HEK293 (cell line): Measurements from ENCODE around the gene PIK3R1.

ENCODE experiments used
- GLI2 ChIP-seq: fragments of 450-650 bp; formaldehyde crosslinking; IDR thresholded peaks from 2 replicates; pipeline ENCODE4; 2017; ENCODE audit warnings: missing biosample characterization, missing genetic modification characterization, low read depth, borderline replicate concordance
- HOXC10 ChIP-seq: sonication (generic); formaldehyde crosslinking; IDR thresholded peaks from 2 replicates; pipeline ENCODE4 v1.8.1; 2023; ENCODE audit warnings: mild to moderate bottlenecking, missing genetic modification reagents
- MYNN ChIP-seq: fragments of 450-650 bp; formaldehyde crosslinking; IDR thresholded peaks from 2 replicates; pipeline ENCODE4 v1.5.1; 2016; ENCODE audit warnings: missing biosample characterization, missing genetic modification characterization, borderline replicate concordance
- MZF1 ChIP-seq: fragments of 450-650 bp; formaldehyde crosslinking; IDR thresholded peaks from 2 replicates; pipeline ENCODE4 v1.5.1; 2017; ENCODE audit warnings: missing biosample characterization, missing genetic modification characterization, borderline replicate concordance
- OSR2 ChIP-seq: fragments of 450-650 bp; formaldehyde crosslinking; IDR thresholded peaks from 2 replicates; pipeline ENCODE4 v1.5.1; 2016; ENCODE audit warnings: missing biosample characterization, missing genetic modification characterization
- YY2 ChIP-seq: fragments of 450-650 bp; formaldehyde crosslinking; IDR thresholded peaks from 2 replicates; pipeline ENCODE4 v1.5.1; 2016; ENCODE audit warnings: missing biosample characterization, missing genetic modification characterization
- ZBTB20 ChIP-seq: fragments of 450-650 bp; formaldehyde crosslinking; IDR thresholded peaks from 2 replicates; pipeline ENCODE4 v1.5.1; 2016; ENCODE audit warnings: missing biosample characterization, missing genetic modification characterization
- ZBTB21 ChIP-seq: fragments of 450-650 bp; formaldehyde crosslinking; IDR thresholded peaks from 2 replicates; pipeline ENCODE4 v1.5.1; 2017; ENCODE audit warnings: missing biosample characterization, missing genetic modification characterization
- ZFP41 ChIP-seq: fragments of 450-650 bp; formaldehyde crosslinking; IDR thresholded peaks from 2 replicates; pipeline ENCODE4 v1.5.1; 2016; ENCODE audit warnings: missing biosample characterization, missing genetic modification characterization, borderline replicate concordance
- ZNF184 ChIP-seq: fragments of 450-650 bp; IDR thresholded peaks from 2 replicates; pipeline ENCODE4 v1.5.1; 2018; ENCODE audit warnings: missing biosample characterization, mild to moderate bottlenecking, missing genetic modification characterization
- ZNF211 ChIP-seq: fragments of 450-650 bp; formaldehyde crosslinking; IDR thresholded peaks from 2 replicates; pipeline ENCODE4 v1.5.1; 2016; ENCODE audit warnings: low read depth, missing biosample characterization, missing genetic modification characterization
- ZNF292 ChIP-seq: fragments of 450-650 bp; formaldehyde crosslinking; IDR thresholded peaks from 2 replicates; pipeline ENCODE4 v1.5.1; 2016; ENCODE audit warnings: low read depth, missing biosample characterization, missing genetic modification characterization, borderline replicate concordance
- ZNF324 ChIP-seq: fragments of 450-650 bp; formaldehyde crosslinking; IDR thresholded peaks from 2 replicates; pipeline ENCODE4 v1.5.1; 2016; ENCODE audit warnings: missing biosample characterization, missing genetic modification characterization
- ZNF366 ChIP-seq: fragments of 450-650 bp; formaldehyde crosslinking; conservative IDR thresholded peaks from 2 replicates; pipeline ENCODE4 v1.5.1; 2016; ENCODE audit warnings: missing biosample characterization, missing genetic modification characterization
- ZNF510 ChIP-seq: fragments of 450-650 bp; formaldehyde crosslinking; IDR thresholded peaks from 2 replicates; pipeline ENCODE4 v1.5.1; 2018; ENCODE audit warnings: mild to moderate bottlenecking, missing genetic modification characterization, missing biosample characterization; ENCODE audit not compliant: insufficient replicate concordance
- ZNF558 ChIP-seq: fragments of 450-650 bp; formaldehyde crosslinking; IDR thresholded peaks from 2 replicates; pipeline ENCODE4 v1.5.1; 2016; ENCODE audit warnings: missing biosample characterization, missing genetic modification characterization
- ZNF623 ChIP-seq: fragments of 450-650 bp; formaldehyde crosslinking; IDR thresholded peaks from 2 replicates; pipeline ENCODE4 v1.5.1; 2016; ENCODE audit warnings: missing biosample characterization, missing genetic modification characterization
- ZNF624 ChIP-seq: fragments of 450-650 bp; formaldehyde crosslinking; IDR thresholded peaks from 2 replicates; pipeline ENCODE4 v1.5.1; 2017; ENCODE audit warnings: missing biosample characterization, missing genetic modification characterization
- ZNF76 ChIP-seq: fragments of 450-650 bp; formaldehyde crosslinking; IDR thresholded peaks from 2 replicates; pipeline ENCODE4; 2016; ENCODE audit warnings: low read depth, missing biosample characterization, missing genetic modification characterization, borderline replicate concordance
- ZNF830 ChIP-seq: fragments of 450-650 bp; IDR thresholded peaks from 2 replicates; pipeline ENCODE4 v1.5.0; 2018; ENCODE audit warnings: missing biosample characterization, missing genetic modification characterization, low read depth, mild to moderate bottlenecking, moderate library complexity
- ZNF837 ChIP-seq: fragments of 450-650 bp; formaldehyde crosslinking; IDR thresholded peaks from 2 replicates; pipeline ENCODE4 v1.5.1; 2016; ENCODE audit warnings: missing biosample characterization, missing genetic modification characterization
- TF ChIP-seq, protein P1 (sequence below): fragments of 450-650 bp; formaldehyde crosslinking; IDR thresholded peaks from 2 replicates; pipeline ENCODE4 v1.5.1; 2016; ENCODE audit warnings: missing biosample characterization, missing genetic modification characterization
- TF ChIP-seq, protein P2 (sequence below): fragments of 450-650 bp; IDR thresholded peaks from 2 replicates; pipeline ENCODE4 v1.5.1; 2018; ENCODE audit warnings: missing biosample characterization, mild to moderate bottlenecking, missing genetic modification characterization
- TF ChIP-seq, protein P3 (sequence below): fragments of 450-650 bp; formaldehyde crosslinking; IDR thresholded peaks from 2 replicates; pipeline ENCODE4 v1.5.1; 2016; ENCODE audit warnings: missing biosample characterization, missing genetic modification characterization
- TF ChIP-seq, protein P4 (sequence below): fragments of 450-650 bp; formaldehyde crosslinking; IDR thresholded peaks from 2 replicates; pipeline ENCODE4 v1.5.1; 2017; ENCODE audit warnings: missing biosample characterization, missing genetic modification characterization
- TF ChIP-seq, protein P5 (sequence below): fragments of 450-650 bp; formaldehyde crosslinking; conservative IDR thresholded peaks from 2 replicates; pipeline ENCODE4 v1.5.1; 2016; ENCODE audit warnings: low read depth, missing biosample characterization, missing genetic modification characterization
- TF ChIP-seq, protein P6 (sequence below): fragments of 450-650 bp; formaldehyde crosslinking; IDR thresholded peaks from 2 replicates; pipeline ENCODE4 v1.5.1; 2016; ENCODE audit warnings: missing biosample characterization, missing genetic modification characterization
- TF ChIP-seq, protein P7 (sequence below): fragments of 450-650 bp; formaldehyde crosslinking; IDR thresholded peaks from 2 replicates; pipeline ENCODE4 v1.5.1; 2017; ENCODE audit warnings: missing biosample characterization, missing genetic modification characterization

The PIK3R1 gene

DNA sequence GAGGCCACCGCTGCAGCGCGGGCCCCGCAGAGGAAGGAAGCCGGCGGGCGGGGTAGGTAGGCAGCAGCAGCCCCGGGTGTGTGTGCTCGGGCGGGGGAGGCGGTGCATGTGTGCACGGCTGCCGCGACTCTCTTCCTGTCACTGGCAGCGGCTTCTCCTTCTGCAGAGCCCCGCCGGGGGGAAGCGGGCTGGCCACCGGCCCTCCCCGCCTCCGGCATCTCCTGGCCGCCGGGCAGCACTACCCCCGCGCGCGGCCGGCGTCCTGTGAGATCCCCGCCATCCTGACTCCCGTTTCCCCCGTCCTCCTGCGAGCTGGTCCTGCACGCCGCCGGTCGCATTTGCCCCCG lies 315 bp downstream of the PIK3R1 start (continued):
- TF ChIP-seq, protein P1, sequence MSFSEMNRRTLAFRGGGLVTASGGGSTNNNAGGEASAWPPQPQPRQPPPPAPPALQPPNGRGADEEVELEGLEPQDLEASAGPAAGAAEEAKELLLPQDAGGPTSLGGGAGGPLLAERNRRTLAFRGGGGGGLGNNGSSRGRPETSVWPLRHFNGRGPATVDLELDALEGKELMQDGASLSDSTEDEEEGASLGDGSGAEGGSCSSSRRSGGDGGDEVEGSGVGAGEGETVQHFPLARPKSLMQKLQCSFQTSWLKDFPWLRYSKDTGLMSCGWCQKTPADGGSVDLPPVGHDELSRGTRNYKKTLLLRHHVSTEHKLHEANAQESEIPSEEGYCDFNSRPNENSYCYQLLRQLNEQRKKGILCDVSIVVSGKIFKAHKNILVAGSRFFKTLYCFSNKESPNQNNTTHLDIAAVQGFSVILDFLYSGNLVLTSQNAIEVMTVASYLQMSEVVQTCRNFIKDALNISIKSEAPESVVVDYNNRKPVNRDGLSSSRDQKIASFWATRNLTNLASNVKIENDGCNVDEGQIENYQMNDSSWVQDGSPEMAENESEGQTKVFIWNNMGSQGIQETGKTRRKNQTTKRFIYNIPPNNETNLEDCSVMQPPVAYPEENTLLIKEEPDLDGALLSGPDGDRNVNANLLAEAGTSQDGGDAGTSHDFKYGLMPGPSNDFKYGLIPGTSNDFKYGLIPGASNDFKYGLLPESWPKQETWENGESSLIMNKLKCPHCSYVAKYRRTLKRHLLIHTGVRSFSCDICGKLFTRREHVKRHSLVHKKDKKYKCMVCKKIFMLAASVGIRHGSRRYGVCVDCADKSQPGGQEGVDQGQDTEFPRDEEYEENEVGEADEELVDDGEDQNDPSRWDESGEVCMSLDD (tag by site-specific recombination): 0 out of 2 replicates have a peak, but pooled peaks have one; percentile 56
- no peak for TF ChIP-seq ZNF624 (tag by site-specific recombination)
- no peak for TF ChIP-seq HOXC10 (CRISPR knock-in tag)
- TF ChIP-seq, protein P2, sequence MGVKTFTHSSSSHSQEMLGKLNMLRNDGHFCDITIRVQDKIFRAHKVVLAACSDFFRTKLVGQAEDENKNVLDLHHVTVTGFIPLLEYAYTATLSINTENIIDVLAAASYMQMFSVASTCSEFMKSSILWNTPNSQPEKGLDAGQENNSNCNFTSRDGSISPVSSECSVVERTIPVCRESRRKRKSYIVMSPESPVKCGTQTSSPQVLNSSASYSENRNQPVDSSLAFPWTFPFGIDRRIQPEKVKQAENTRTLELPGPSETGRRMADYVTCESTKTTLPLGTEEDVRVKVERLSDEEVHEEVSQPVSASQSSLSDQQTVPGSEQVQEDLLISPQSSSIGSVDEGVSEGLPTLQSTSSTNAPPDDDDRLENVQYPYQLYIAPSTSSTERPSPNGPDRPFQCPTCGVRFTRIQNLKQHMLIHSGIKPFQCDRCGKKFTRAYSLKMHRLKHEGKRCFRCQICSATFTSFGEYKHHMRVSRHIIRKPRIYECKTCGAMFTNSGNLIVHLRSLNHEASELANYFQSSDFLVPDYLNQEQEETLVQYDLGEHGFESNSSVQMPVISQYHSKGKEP (tag by site-specific recombination): no peak
- no peak for TF ChIP-seq ZNF211 (tag by site-specific recombination)
- no peak for TF ChIP-seq ZBTB20 (tag by site-specific recombination)
- no peak for TF ChIP-seq ZNF510 (tag by site-specific recombination)
- no peak for TF ChIP-seq YY2 (tag by site-specific recombination)
- TF ChIP-seq ZNF830 (tag by site-specific recombination): no peak
- TF ChIP-seq ZNF324: no peak
- TF ChIP-seq MZF1 (tag by site-specific recombination): no peak
- no peak for TF ChIP-seq ZBTB21
- TF ChIP-seq ZNF76 (tag by site-specific recombination): no peak
- TF ChIP-seq, protein P3, sequence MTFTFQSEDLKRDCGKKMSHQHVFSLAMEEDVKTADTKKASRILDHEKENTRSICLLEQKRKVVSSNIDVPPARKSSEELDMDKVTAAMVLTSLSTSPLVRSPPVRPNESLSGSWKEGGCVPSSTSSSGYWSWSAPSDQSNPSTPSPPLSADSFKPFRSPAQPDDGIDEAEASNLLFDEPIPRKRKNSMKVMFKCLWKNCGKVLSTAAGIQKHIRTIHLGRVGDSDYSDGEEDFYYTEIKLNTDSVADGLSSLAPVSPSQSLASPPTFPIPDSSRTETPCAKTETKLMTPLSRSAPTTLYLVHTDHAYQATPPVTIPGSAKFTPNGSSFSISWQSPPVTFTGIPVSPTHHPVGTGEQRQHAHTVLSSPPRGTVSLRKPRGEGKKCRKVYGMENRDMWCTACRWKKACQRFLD (tag by site-specific recombination): no peak
- TF ChIP-seq GLI2: no peak
- TF ChIP-seq, protein P4, sequence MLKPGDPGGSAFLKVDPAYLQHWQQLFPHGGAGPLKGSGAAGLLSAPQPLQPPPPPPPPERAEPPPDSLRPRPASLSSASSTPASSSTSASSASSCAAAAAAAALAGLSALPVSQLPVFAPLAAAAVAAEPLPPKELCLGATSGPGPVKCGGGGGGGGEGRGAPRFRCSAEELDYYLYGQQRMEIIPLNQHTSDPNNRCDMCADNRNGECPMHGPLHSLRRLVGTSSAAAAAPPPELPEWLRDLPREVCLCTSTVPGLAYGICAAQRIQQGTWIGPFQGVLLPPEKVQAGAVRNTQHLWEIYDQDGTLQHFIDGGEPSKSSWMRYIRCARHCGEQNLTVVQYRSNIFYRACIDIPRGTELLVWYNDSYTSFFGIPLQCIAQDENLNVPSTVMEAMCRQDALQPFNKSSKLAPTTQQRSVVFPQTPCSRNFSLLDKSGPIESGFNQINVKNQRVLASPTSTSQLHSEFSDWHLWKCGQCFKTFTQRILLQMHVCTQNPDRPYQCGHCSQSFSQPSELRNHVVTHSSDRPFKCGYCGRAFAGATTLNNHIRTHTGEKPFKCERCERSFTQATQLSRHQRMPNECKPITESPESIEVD (tag by site-specific recombination): no peak
- TF ChIP-seq ZNF366 (tag by site-specific recombination): no peak
- TF ChIP-seq OSR2 (tag by site-specific recombination): peak; percentile 76
- TF ChIP-seq ZNF623 (tag by site-specific recombination): no peak
- TF ChIP-seq ZFP41 (tag by site-specific recombination): no peak
- TF ChIP-seq, protein P5, sequence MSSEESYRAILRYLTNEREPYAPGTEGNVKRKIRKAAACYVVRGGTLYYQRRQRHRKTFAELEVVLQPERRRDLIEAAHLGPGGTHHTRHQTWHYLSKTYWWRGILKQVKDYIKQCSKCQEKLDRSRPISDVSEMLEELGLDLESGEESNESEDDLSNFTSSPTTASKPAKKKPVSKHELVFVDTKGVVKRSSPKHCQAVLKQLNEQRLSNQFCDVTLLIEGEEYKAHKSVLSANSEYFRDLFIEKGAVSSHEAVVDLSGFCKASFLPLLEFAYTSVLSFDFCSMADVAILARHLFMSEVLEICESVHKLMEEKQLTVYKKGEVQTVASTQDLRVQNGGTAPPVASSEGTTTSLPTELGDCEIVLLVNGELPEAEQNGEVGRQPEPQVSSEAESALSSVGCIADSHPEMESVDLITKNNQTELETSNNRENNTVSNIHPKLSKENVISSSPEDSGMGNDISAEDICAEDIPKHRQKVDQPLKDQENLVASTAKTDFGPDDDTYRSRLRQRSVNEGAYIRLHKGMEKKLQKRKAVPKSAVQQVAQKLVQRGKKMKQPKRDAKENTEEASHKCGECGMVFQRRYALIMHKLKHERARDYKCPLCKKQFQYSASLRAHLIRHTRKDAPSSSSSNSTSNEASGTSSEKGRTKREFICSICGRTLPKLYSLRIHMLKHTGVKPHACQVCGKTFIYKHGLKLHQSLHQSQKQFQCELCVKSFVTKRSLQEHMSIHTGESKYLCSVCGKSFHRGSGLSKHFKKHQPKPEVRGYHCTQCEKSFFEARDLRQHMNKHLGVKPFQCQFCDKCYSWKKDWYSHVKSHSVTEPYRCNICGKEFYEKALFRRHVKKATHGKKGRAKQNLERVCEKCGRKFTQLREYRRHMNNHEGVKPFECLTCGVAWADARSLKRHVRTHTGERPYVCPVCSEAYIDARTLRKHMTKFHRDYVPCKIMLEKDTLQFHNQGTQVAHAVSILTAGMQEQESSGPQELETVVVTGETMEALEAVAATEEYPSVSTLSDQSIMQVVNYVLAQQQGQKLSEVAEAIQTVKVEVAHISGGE: peak; percentile 81; the same call in 1 of the 2 replicates
- TF ChIP-seq ZNF292 (tag by site-specific recombination): no peak
- TF ChIP-seq ZNF184 (tag by site-specific recombination): no peak
- no peak for TF ChIP-seq MYNN (tag by site-specific recombination)
- TF ChIP-seq, protein P6, sequence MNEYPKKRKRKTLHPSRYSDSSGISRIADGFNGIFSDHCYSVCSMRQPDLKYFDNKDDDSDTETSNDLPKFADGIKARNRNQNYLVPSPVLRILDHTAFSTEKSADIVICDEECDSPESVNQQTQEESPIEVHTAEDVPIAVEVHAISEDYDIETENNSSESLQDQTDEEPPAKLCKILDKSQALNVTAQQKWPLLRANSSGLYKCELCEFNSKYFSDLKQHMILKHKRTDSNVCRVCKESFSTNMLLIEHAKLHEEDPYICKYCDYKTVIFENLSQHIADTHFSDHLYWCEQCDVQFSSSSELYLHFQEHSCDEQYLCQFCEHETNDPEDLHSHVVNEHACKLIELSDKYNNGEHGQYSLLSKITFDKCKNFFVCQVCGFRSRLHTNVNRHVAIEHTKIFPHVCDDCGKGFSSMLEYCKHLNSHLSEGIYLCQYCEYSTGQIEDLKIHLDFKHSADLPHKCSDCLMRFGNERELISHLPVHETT (tag by site-specific recombination): no peak
- no peak; the same call in 1 of the 2 replicates for TF ChIP-seq ZNF837
- TF ChIP-seq ZNF558 (tag by site-specific recombination): no peak
- TF ChIP-seq, protein P7, sequence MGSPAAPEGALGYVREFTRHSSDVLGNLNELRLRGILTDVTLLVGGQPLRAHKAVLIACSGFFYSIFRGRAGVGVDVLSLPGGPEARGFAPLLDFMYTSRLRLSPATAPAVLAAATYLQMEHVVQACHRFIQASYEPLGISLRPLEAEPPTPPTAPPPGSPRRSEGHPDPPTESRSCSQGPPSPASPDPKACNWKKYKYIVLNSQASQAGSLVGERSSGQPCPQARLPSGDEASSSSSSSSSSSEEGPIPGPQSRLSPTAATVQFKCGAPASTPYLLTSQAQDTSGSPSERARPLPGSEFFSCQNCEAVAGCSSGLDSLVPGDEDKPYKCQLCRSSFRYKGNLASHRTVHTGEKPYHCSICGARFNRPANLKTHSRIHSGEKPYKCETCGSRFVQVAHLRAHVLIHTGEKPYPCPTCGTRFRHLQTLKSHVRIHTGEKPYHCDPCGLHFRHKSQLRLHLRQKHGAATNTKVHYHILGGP (tag by site-specific recombination): 0 out of 2 replicates have a peak, but pooled peaks have one; percentile 20
